SK-N-SH treated with all-trans-retinoic acid at 6 μM for 48 hours (cell line): ENCODE data around the gene TM9SF3.

Experiments
- ATAC-seq: fragments of 200-7000 bp; cut with Tn5 transposase; 3 replicates; pipeline ENCODE4 v1.9.1; 2020; ENCODE audit warnings: mild to moderate bottlenecking, moderate library complexity
- BACH2 ChIP-seq: fragments of 250-450 bp; sonication (Bioruptor Pico); IDR thresholded peaks from 2 replicates; pipeline ENCODE4 v1.9.0; 2021; ENCODE audit warnings: mild to moderate bottlenecking, borderline replicate concordance
- CSDC2 ChIP-seq: fragments of 250-450 bp; sonication (Bioruptor Pico); IDR thresholded peaks from 2 replicates; pipeline ENCODE4 v1.5.0; 2020; ENCODE audit warnings: mild to moderate bottlenecking, moderate library complexity
- CSRNP3 ChIP-seq: fragments of 250-450 bp; sonication (Bioruptor Pico); IDR thresholded peaks from 2 replicates; pipeline ENCODE4 v1.5.1; 2021; ENCODE audit warnings: mild to moderate bottlenecking, moderate library complexity
- ESRRG ChIP-seq: fragments of 250-450 bp; sonication (Bioruptor Pico); IDR thresholded peaks from 2 replicates; pipeline ENCODE4 v1.6.1; 2021; ENCODE audit warnings: mild to moderate bottlenecking
- GLIS3 ChIP-seq: fragments of 250-450 bp; sonication (Bioruptor Pico); IDR thresholded peaks from 2 replicates; pipeline ENCODE4 v1.5.0; 2020; ENCODE audit warnings: mild to moderate bottlenecking, moderate library complexity
- ISL1 ChIP-seq: fragments of 250-450 bp; sonication (Bioruptor Pico); IDR thresholded peaks from 2 replicates; pipeline ENCODE4 v2.1.2; 2022; ENCODE audit warnings: mild to moderate bottlenecking, moderate library complexity
- OSR1 ChIP-seq: fragments of 250-450 bp; sonication (Bioruptor Pico); IDR thresholded peaks from 2 replicates; pipeline ENCODE4 v1.8.0; 2022; ENCODE audit warnings: moderate library complexity, mild to moderate bottlenecking, inconsistent platforms
- PATZ1 ChIP-seq: fragments of 250-450 bp; sonication (Bioruptor Pico); IDR thresholded peaks from 2 replicates; pipeline ENCODE4 v1.8.0; 2020; ENCODE audit warnings: mild to moderate bottlenecking, moderate library complexity, borderline replicate concordance
- POU6F1 ChIP-seq: fragments of 250-450 bp; sonication (Bioruptor Pico); IDR thresholded peaks from 2 replicates; pipeline ENCODE4 v1.8.0; 2021; ENCODE audit warnings: low read depth, mild to moderate bottlenecking, moderate library complexity, borderline replicate concordance
- PPARA ChIP-seq: fragments of 250-450 bp; sonication (Bioruptor Pico); IDR thresholded peaks from 2 replicates; pipeline ENCODE4 v1.5.0; 2020; ENCODE audit warnings: mild to moderate bottlenecking, borderline replicate concordance
- RARB ChIP-seq: fragments of 250-450 bp; sonication (Bioruptor Pico); IDR thresholded peaks from 2 replicates; pipeline ENCODE4 v1.8.0; 2021; ENCODE audit warnings: mild to moderate bottlenecking, moderate library complexity
- SNAI2 ChIP-seq: fragments of 250-450 bp; sonication (Bioruptor Pico); IDR thresholded peaks from 2 replicates; pipeline ENCODE4 v1.5.0; 2020; ENCODE audit warnings: mild to moderate bottlenecking, moderate library complexity
- TCF4 ChIP-seq: fragments of 250-450 bp; sonication (Bioruptor Pico); IDR thresholded peaks from 2 replicates; pipeline ENCODE4 v1.8.0; 2021; ENCODE audit warnings: mild to moderate bottlenecking, moderate library complexity, borderline replicate concordance
- TOX ChIP-seq: fragments of 250-450 bp; sonication (Bioruptor Pico); IDR thresholded peaks from 2 replicates; pipeline ENCODE4 v1.8.0; 2021; ENCODE audit warnings: mild to moderate bottlenecking, moderate library complexity, borderline replicate concordance
- TSHZ2 ChIP-seq: fragments of 250-450 bp; sonication (Bioruptor Pico); IDR thresholded peaks from 2 replicates; pipeline ENCODE4 v1.5.0; 2020; ENCODE audit warnings: mild to moderate bottlenecking, moderate library complexity
- ZC3H10 ChIP-seq: fragments of 250-450 bp; sonication (Bioruptor Pico); IDR thresholded peaks from 2 replicates; pipeline ENCODE4 v1.5.1; 2021; ENCODE audit warnings: mild to moderate bottlenecking, moderate library complexity
- ZFP3 ChIP-seq: fragments of 250-450 bp; sonication (Bioruptor Pico); IDR thresholded peaks from 2 replicates; pipeline ENCODE4 v1.5.0; 2020; ENCODE audit warnings: mild to moderate bottlenecking, moderate library complexity
- ZFP30 ChIP-seq: fragments of 450-650 bp; formaldehyde crosslinking; IDR thresholded peaks from 2 replicates; pipeline ENCODE4 v1.5.0; 2022; ENCODE audit warnings: mild to moderate bottlenecking, moderate library complexity
- ZNF565 ChIP-seq: fragments of 450-650 bp; formaldehyde crosslinking; conservative IDR thresholded peaks from 2 replicates; pipeline ENCODE4 v1.5.0; 2020; ENCODE audit warnings: low read depth, mild to moderate bottlenecking, moderate library complexity
- ZNF70 ChIP-seq: fragments of 450-650 bp; formaldehyde crosslinking; IDR thresholded peaks from 2 replicates; pipeline ENCODE4 v1.5.0; 2020; ENCODE audit warnings: mild to moderate bottlenecking, moderate library complexity
- ZNF8 ChIP-seq: fragments of 450-650 bp; formaldehyde crosslinking; IDR thresholded peaks from 2 replicates; pipeline ENCODE4 v1.5.0; 2020; ENCODE audit warnings: mild to moderate bottlenecking, moderate library complexity
- TF ChIP-seq, protein P1 (sequence below): fragments of 250-450 bp; sonication (Bioruptor Pico); IDR thresholded peaks from 2 replicates; pipeline ENCODE4 v1.5.1; 2020; ENCODE audit warnings: low read depth, mild to moderate bottlenecking, moderate library complexity

Gene TM9SF3

GRCh38 chr10:96513305-96513697 lies 73.5 kb downstream of the TM9SF3 start:
- no peak for ATAC-seq
- TF ChIP-seq ZC3H10 (CRISPR knock-in tag) (no peak), ZFP30 (CRISPR knock-in tag) (no peak), OSR1 (CRISPR knock-in tag) (no peak), SNAI2 (CRISPR knock-in tag) (no peak), GLIS3 (CRISPR knock-in tag) (no peak)

DNA sequence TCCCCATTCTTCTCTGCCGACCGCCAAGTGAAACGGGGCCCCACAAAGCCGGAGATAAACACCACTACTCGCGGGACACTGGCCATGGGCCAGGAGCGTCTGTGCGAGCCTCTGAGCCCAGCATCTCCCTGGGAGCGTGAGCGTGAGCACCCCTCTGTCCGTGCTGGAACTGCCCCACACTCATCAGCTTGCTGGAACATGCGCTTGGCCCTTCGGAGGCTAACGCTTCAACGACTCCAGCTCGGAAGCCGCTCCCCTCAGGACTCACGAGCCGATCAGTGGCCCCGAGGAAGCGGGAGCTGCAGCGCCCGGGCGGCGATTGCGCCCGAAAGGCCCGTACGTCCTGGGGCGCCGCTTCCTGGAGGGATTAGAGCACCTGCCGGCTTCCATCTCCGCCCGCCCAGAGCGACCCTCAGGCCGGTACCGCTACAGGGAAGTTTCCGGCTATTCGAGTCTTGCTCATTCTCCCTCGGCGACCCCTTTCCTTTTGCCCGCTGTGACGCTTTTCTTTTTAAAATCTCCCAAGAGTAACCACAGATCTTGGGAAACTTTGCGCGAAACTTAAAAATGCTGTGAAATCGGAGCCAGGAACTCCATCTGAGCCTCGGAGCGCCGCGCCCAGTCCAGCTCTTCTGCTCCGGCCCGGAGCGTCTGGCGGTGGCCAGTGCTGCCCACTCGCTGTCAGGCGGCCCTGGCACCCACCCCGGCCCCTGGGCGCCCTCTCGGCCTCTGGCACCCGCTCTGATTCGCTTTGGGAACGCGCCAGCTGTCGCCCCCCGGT lies 74.1 kb downstream of the TM9SF3 start:
- peak; percentile 20 for ATAC-seq
- TF ChIP-seq PPARA (CRISPR knock-in tag) (no peak), CSDC2 (CRISPR knock-in tag) (no peak), TSHZ2 (CRISPR knock-in tag) (no peak), RARB (CRISPR knock-in tag) (no peak), TOX (no peak), ESRRG (CRISPR knock-in tag) (no peak), ZNF8 (CRISPR knock-in tag) (no peak), CSRNP3 (CRISPR knock-in tag) (no peak), ZFP3 (CRISPR knock-in tag) (no peak), ISL1 (CRISPR knock-in tag) (no peak), TCF4 (no peak), BACH2 (no peak), ZFP30 (CRISPR knock-in tag) (no peak), PATZ1 (CRISPR knock-in tag) (no peak), ZNF565 (CRISPR knock-in tag) (no peak), ZNF70 (CRISPR knock-in tag) (no peak), SNAI2 (CRISPR knock-in tag) (no peak)
- TF ChIP-seq, protein P1, sequence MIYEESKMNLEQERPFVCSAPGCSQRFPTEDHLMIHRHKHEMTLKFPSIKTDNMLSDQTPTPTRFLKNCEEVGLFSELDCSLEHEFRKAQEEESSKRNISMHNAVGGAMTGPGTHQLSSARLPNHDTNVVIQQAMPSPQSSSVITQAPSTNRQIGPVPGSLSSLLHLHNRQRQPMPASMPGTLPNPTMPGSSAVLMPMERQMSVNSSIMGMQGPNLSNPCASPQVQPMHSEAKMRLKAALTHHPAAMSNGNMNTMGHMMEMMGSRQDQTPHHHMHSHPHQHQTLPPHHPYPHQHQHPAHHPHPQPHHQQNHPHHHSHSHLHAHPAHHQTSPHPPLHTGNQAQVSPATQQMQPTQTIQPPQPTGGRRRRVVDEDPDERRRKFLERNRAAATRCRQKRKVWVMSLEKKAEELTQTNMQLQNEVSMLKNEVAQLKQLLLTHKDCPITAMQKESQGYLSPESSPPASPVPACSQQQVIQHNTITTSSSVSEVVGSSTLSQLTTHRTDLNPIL, result no peak

DNA sequence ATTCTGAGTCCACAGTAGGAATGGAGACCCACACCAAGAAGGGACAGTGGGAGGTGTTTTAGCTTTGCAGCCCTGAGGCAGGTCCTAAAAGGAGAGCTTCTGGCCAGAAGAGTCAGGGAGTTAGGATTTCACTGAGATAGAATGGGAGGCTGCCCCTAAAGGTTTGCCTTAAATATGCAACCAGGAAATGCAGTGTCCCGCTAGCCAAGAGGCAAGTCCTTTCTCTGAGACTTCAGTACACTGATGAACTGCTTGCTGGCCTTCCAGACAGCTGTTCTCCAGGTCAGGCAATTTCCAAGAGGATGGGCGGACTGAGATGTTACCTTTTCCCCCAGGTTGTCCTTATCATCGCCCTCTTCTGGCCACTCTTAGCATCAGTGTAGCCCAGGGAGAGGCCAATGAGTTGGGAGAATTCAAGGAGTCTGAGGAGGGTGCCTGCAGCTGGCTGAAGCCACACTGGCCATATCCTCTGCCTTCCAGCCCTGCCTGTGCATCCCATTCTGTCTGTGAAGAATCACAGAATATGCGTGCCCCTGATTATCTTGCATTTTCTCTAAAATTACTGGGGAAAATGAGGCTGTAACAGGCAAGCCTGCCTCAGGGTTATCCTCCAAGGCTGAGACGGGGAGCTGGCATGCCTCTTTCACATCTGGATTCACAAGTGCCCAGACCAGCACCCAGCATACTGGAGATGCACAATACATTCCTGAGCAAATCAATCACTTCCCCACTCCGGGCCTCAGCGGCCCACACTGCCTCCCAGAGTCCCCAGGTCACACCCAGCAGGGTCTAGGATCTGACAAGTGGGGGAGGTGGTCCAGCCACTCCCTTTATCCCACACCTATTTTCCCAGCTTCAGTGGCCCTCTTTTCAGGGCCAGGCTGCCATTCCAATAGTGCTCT lies 75.5 kb downstream of the TM9SF3 start:
- peak; percentile 23; the same call in 2 of the 3 replicates for ATAC-seq
- TF ChIP-seq POU6F1, result no peak
- TF ChIP-seq, protein P1, result no peak
- no peak for TF ChIP-seq ESRRG (CRISPR knock-in tag)
- TF ChIP-seq TOX, result no peak
- TF ChIP-seq PATZ1 (CRISPR knock-in tag), result no peak
- TF ChIP-seq ZNF8 (CRISPR knock-in tag), result no peak
- TF ChIP-seq ZNF565 (CRISPR knock-in tag), result no peak
- TF ChIP-seq TCF4, result no peak
- no peak for TF ChIP-seq SNAI2 (CRISPR knock-in tag)
- no peak for TF ChIP-seq CSDC2 (CRISPR knock-in tag)
